Dendritic cell treated with granulocyte-macrophage colony-stimulating factor and Interleukin-4, amounts not matched to agents 40 ng/mL and 50 ng/mL, for 4 days (primary cell): ENCODE measurements around the gene MTUS2.

Experiments
- H3K27ac Mint-ChIP-seq: one replicate; pipeline ENCODE4 v1.8.0; 2022; ENCODE audit warnings: mild to moderate bottlenecking, mixed read lengths
- H3K27me3 Mint-ChIP-seq: one replicate; pipeline ENCODE4 v1.8.0; 2022; ENCODE audit warnings: mild to moderate bottlenecking, mixed read lengths
- H3K36me3 Mint-ChIP-seq: one replicate; pipeline ENCODE4 v1.8.0; 2022; ENCODE audit warnings: low read depth, mixed read lengths
- H3K4me1 Mint-ChIP-seq: one replicate; pipeline ENCODE4 v1.8.0; 2022; ENCODE audit warnings: low read depth, mixed read lengths
- H3K4me3 Mint-ChIP-seq: one replicate; pipeline ENCODE4 v1.8.0; 2022; ENCODE audit warnings: mild to moderate bottlenecking, moderate library complexity, mixed read lengths
- H3K9me3 Mint-ChIP-seq: one replicate; pipeline ENCODE4 v1.8.0; 2022; ENCODE audit warnings: mixed read lengths
- intact Hi-C: fragments of 100-400 bp; cut with micrococcal nuclease; formaldehyde crosslinking; loops from one replicate; pipeline ENCODE4 v1.15.0; 2022

MTUS2 gene

GRCh38 chr13:29519921-29520320 lies 699.8 kb downstream of the MTUS2 start:
- Mint-ChIP-seq H3K4me1 (no peaks in the 10 kb centered on the region), H3K36me3 (peaks cover 78% of the 10 kb centered on the region), H3K27ac (no peak overlapping the region), H3K27me3 (no peaks in the 10 kb centered on the region), H3K9me3 (no peaks in the 10 kb centered on the region), H3K4me3 (no peak overlapping the region)
- intact Hi-C loops, result no loop called here

GRCh38 chr13:29520671-29521070 lies 700.5 kb downstream of the MTUS2 start:
- no peak overlapping the region for H3K27ac Mint-ChIP-seq

GRCh38 chr13:29521336-29521735 lies 701.2 kb downstream of the MTUS2 start:
- intact Hi-C loops, result no loop called here
- no peak overlapping the region for H3K27ac Mint-ChIP-seq

More at GRCh38 chr13:29520671-29521070, 700.5 kb downstream of the MTUS2 start:
- Mint-ChIP-seq H3K4me1 (no peaks in the 10 kb centered on the region), H3K27me3 (no peaks in the 10 kb centered on the region), H3K36me3 (peaks cover 70% of the 10 kb centered on the region), H3K4me3 (no peak overlapping the region), H3K9me3 (no peaks in the 10 kb centered on the region)
- intact Hi-C loops, result no loop called here

GRCh38 chr13:29522044-29522685 lies 702.0 kb downstream of the MTUS2 start:
- no peak overlapping the region for H3K4me3 Mint-ChIP-seq
- intact Hi-C loops, result no loop called here
- H3K27me3 Mint-ChIP-seq, result no peaks in the 10 kb centered on the region
- peaks cover 65% of the 10 kb centered on the region for H3K36me3 Mint-ChIP-seq
- no peaks in the 10 kb centered on the region for H3K9me3 Mint-ChIP-seq
- no peaks in the 10 kb centered on the region for H3K4me1 Mint-ChIP-seq
- H3K27ac Mint-ChIP-seq, result no peak overlapping the region

More at GRCh38 chr13:29521336-29521735, 701.2 kb downstream of the MTUS2 start:
- Mint-ChIP-seq H3K36me3 (peaks cover 65% of the 10 kb centered on the region), H3K27me3 (no peaks in the 10 kb centered on the region), H3K4me1 (no peaks in the 10 kb centered on the region), H3K4me3 (no peak overlapping the region), H3K9me3 (no peaks in the 10 kb centered on the region)

- Mint-ChIP-seq H3K27me3 (no peaks in the 10 kb centered on the region), H3K9me3 (no peaks in the 10 kb centered on the region), H3K27ac (no peak overlapping the region), H3K4me3 (no peak overlapping the region), H3K4me1 (no peaks in the 10 kb centered on the region), H3K36me3 (peaks cover 67% of the 10 kb centered on the region)
- intact Hi-C loops, result no loop called here
These were observed 703.2 kb downstream of the MTUS2 start for GRCh38 chr13:29523199-29523961.

GRCh38 chr13:29524176-29524575 lies 704.0 kb downstream of the MTUS2 start:
- H3K27me3 Mint-ChIP-seq, result no peaks in the 10 kb centered on the region
- no peak overlapping the region for H3K4me3 Mint-ChIP-seq
- peaks cover 70% of the 10 kb centered on the region for H3K36me3 Mint-ChIP-seq
- no peaks in the 10 kb centered on the region for H3K9me3 Mint-ChIP-seq
- H3K4me1 Mint-ChIP-seq, result no peaks in the 10 kb centered on the region
- intact Hi-C loops, result no loop called here
- no peak overlapping the region for H3K27ac Mint-ChIP-seq

GRCh38 chr13:29524641-29525040 lies 704.5 kb downstream of the MTUS2 start:
- Mint-ChIP-seq H3K27me3 (no peaks in the 10 kb centered on the region), H3K36me3 (peaks cover 72% of the 10 kb centered on the region)

GRCh38 chr13:29525757-29526156 lies 705.6 kb downstream of the MTUS2 start:
- Mint-ChIP-seq H3K4me3 (no peak overlapping the region), H3K27ac (no peak overlapping the region), H3K27me3 (no peaks in the 10 kb centered on the region), H3K36me3 (peaks cover 76% of the 10 kb centered on the region), H3K9me3 (no peaks in the 10 kb centered on the region), H3K4me1 (no peaks in the 10 kb centered on the region)
- intact Hi-C loops, result no loop called here

More at GRCh38 chr13:29524641-29525040, 704.5 kb downstream of the MTUS2 start:
- intact Hi-C loops, result no loop called here
- Mint-ChIP-seq H3K27ac (no peak overlapping the region), H3K4me3 (no peak overlapping the region), H3K9me3 (no peaks in the 10 kb centered on the region), H3K4me1 (no peaks in the 10 kb centered on the region)

GRCh38 chr13:29526741-29527140 lies 706.6 kb downstream of the MTUS2 start:
- no peak overlapping the region for H3K27ac Mint-ChIP-seq

GRCh38 chr13:29527511-29527910 lies 707.4 kb downstream of the MTUS2 start:
- Mint-ChIP-seq H3K9me3 (no peaks in the 10 kb centered on the region), H3K4me1 (no peaks in the 10 kb centered on the region), H3K27ac (no peak overlapping the region), H3K4me3 (no peak overlapping the region), H3K27me3 (no peaks in the 10 kb centered on the region), H3K36me3 (peaks cover 79% of the 10 kb centered on the region)
- intact Hi-C loops, result no loop called here

More at GRCh38 chr13:29526741-29527140, 706.6 kb downstream of the MTUS2 start:
- no peaks in the 10 kb centered on the region for H3K9me3 Mint-ChIP-seq
- H3K27me3 Mint-ChIP-seq, result no peaks in the 10 kb centered on the region
- intact Hi-C loops, result no loop called here
- no peaks in the 10 kb centered on the region for H3K4me1 Mint-ChIP-seq
- H3K4me3 Mint-ChIP-seq, result no peak overlapping the region
- peaks cover 79% of the 10 kb centered on the region for H3K36me3 Mint-ChIP-seq

- intact Hi-C loops, result no loop called here
- Mint-ChIP-seq H3K27me3 (no peaks in the 10 kb centered on the region), H3K36me3 (peaks cover 81% of the 10 kb centered on the region), H3K4me3 (no peak overlapping the region), H3K27ac (no peak overlapping the region), H3K4me1 (no peaks in the 10 kb centered on the region), H3K9me3 (no peaks in the 10 kb centered on the region)
These were observed 707.8 kb downstream of the MTUS2 start for GRCh38 chr13:29527916-29528315.

GRCh38 chr13:29529754-29530153 lies 709.6 kb downstream of the MTUS2 start:
- H3K9me3 Mint-ChIP-seq, result no peaks in the 10 kb centered on the region
- no peak overlapping the region for H3K4me3 Mint-ChIP-seq

GRCh38 chr13:29530901-29531300 lies 710.8 kb downstream of the MTUS2 start:
- no peak overlapping the region for H3K27ac Mint-ChIP-seq
- H3K4me1 Mint-ChIP-seq, result no peaks in the 10 kb centered on the region
- intact Hi-C loops, result no loop called here
- H3K27me3 Mint-ChIP-seq, result no peaks in the 10 kb centered on the region
- H3K9me3 Mint-ChIP-seq, result no peaks in the 10 kb centered on the region
- no peak overlapping the region for H3K4me3 Mint-ChIP-seq
- H3K36me3 Mint-ChIP-seq, result peaks cover 90% of the 10 kb centered on the region

More at GRCh38 chr13:29529754-29530153, 709.6 kb downstream of the MTUS2 start:
- intact Hi-C loops, result no loop called here
- Mint-ChIP-seq H3K27me3 (no peaks in the 10 kb centered on the region), H3K36me3 (peaks cover 81% of the 10 kb centered on the region), H3K4me1 (no peaks in the 10 kb centered on the region), H3K27ac (no peak overlapping the region)

GRCh38 chr13:29532116-29532515 lies 712.0 kb downstream of the MTUS2 start:
- H3K4me3 Mint-ChIP-seq, result no peak overlapping the region
- H3K36me3 Mint-ChIP-seq, result peaks cover 85% of the 10 kb centered on the region
- intact Hi-C loops, result no loop called here
- H3K9me3 Mint-ChIP-seq, result no peaks in the 10 kb centered on the region
- H3K27me3 Mint-ChIP-seq, result no peaks in the 10 kb centered on the region
- H3K27ac Mint-ChIP-seq, result no peak overlapping the region
- no peaks in the 10 kb centered on the region for H3K4me1 Mint-ChIP-seq
